Neural progenitor cell (in vitro differentiated cells): Measurements from ENCODE around the gene OR2B2. TPM values are rescaled to one million over a fixed set of nuclear protein-coding genes. Genes with fewer than 3 reads are reported as not detected.
A peak's percentile ranks its signal among the peaks of the same experiment; 100 is the strongest.

Experiments used
- DNase-seq: peaks from one replicate; pipeline ENCODE4 v3.0.0-alpha.2; 2016; ENCODE audit warnings: low spot score
- H2AFZ ChIP-seq: fragments of 200-600 bp; sonication (generic); replicated peaks from 2 replicates; pipeline ENCODE4 v1.6.1; 2016; ENCODE audit warnings: antibody characterized with exemption
- H3F3A ChIP-seq: fragments of 200-600 bp; sonication (generic); 2 replicates; pipeline ENCODE4 v1.6.1; 2016; ENCODE audit warnings: antibody characterized with exemption, low read depth
- H3K27ac ChIP-seq: fragments of 200-600 bp; sonication (generic); 2 replicates; pipeline ENCODE4 v1.5.1; 2016; ENCODE audit warnings: mild to moderate bottlenecking
- H3K27me3 ChIP-seq: fragments of 200-600 bp; sonication (generic); 2 replicates; pipeline ENCODE4 v1.6.1; 2016; ENCODE audit warnings: mild to moderate bottlenecking, moderate library complexity
- H3K36me3 ChIP-seq: fragments of 200-600 bp; sonication (generic); 2 replicates; pipeline ENCODE4 v1.5.1; 2016
- H3K4me1 ChIP-seq: fragments of 200-600 bp; sonication (generic); 2 replicates; pipeline ENCODE4 v1.6.1; 2016; ENCODE audit warnings: mixed run types
- H3K4me2 ChIP-seq: fragments of 200-600 bp; sonication (generic); 2 replicates; pipeline ENCODE4 v1.6.1; 2016
- H3K4me3 ChIP-seq: fragments of 200-600 bp; sonication (generic); 2 replicates; pipeline ENCODE4 v1.5.1; 2016
- H3K79me2 ChIP-seq: fragments of 200-600 bp; sonication (generic); 2 replicates; pipeline ENCODE4 v1.6.1; 2016; ENCODE audit warnings: low read depth
- H3K9ac ChIP-seq: fragments of 200-600 bp; sonication (generic); 2 replicates; pipeline ENCODE4 v1.6.1; 2016
- H3K9me3 ChIP-seq: fragments of 200-600 bp; sonication (generic); 2 replicates; pipeline ENCODE4 v1.5.1; 2016; ENCODE audit warnings: low read depth
- H4K20me1 ChIP-seq: fragments of 200-600 bp; sonication (generic); 2 replicates; pipeline ENCODE4 v1.6.1; 2016; ENCODE audit warnings: low read depth
- H3K27ac Mint-ChIP-seq: 3 replicates; pipeline ENCODE4 v1.8.0; 2021; ENCODE audit warnings: mixed read lengths
- H3K27me3 Mint-ChIP-seq: 2 replicates; pipeline ENCODE4 v1.8.0; 2022; ENCODE audit warnings: low read depth, mild to moderate bottlenecking, inconsistent platforms, moderate library complexity, mixed read lengths; ENCODE audit not compliant: insufficient read depth
- H3K36me3 Mint-ChIP-seq: 3 replicates; pipeline ENCODE4 v1.8.0; 2021; ENCODE audit warnings: mixed read lengths
- H3K4me1 Mint-ChIP-seq: 3 replicates; pipeline ENCODE4 v1.8.0; 2021; ENCODE audit warnings: mixed read lengths
- H3K4me3 Mint-ChIP-seq: 3 replicates; pipeline ENCODE4 v1.8.0; 2021; ENCODE audit warnings: mild to moderate bottlenecking, moderate library complexity, mixed read lengths
- H3K9me3 Mint-ChIP-seq: 3 replicates; pipeline ENCODE4 v1.8.0; 2020; ENCODE audit warnings: mixed read lengths
- EZH2 ChIP-seq: fragments of 200-600 bp; sonication (generic); IDR thresholded peaks from 2 replicates; pipeline ENCODE4 v1.6.1; 2017; ENCODE audit warnings: antibody characterized with exemption, mild to moderate bottlenecking, moderate library complexity
- EZH2phosphoT487 ChIP-seq: fragments of 200-600 bp; sonication (generic); IDR thresholded peaks from 2 replicates; pipeline ENCODE4 v1.6.1; 2017; ENCODE audit warnings: antibody characterized with exemption
- total RNA-seq: library from RNA; depleted of rRNA; stranded (reverse); fragments of >200 nt; gene quantifications from 2 replicates; pipeline ENCODE4 v1.2.3, GENCODE V29; 2015; ENCODE audit warnings: low replicate concordance
- TF ChIP-seq, protein P1 (sequence below): fragments of 200-600 bp; sonication (generic); IDR thresholded peaks from 2 replicates; pipeline ENCODE4 v1.5.1; 2017; ENCODE audit warnings: antibody characterized with exemption, mild to moderate bottlenecking

Gene OR2B2
- total RNA-seq, 1 donor from 2014 or later: not detected

DNA sequence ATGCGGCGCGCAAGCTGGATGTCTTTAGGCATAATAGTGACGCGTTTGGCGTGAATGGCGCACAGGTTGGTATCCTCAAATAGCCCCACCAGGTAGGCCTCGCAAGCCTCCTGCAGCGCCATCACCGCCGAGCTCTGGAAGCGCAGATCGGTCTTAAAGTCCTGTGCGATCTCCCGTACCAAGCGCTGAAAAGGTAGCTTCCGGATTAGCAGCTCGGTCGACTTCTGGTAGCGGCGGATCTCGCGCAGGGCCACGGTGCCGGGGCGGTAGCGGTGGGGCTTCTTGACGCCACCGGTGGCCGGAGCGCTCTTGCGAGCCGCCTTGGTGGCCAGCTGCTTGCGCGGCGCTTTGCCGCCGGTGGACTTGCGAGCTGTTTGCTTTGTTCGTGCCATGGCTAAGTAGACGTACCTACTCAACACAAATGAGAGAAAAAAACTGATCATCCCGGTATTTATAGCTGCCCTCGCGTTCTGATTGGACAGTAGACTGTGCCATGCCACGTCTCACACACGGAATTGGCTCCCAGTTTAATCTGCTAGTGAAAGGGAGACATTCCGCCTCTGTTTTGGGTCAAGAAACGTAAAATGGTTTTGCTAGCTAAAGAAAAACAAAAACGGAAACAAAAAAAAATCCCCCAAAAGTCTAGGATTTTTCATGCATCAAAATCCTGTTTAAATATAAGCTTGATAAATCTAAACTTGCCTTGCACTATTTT, 40.1 kb downstream of the OR2B2 start:
- peak; percentile 88 for DNase-seq
- Histone ChIP-seq H3F3A (peaks cover 52% of the 10 kb centered on the region), H3K27ac (peak overlapping the region; percentile 87), H3K36me3 (no peaks in the 10 kb centered on the region), H3K4me1 (peaks cover 15% of the 10 kb centered on the region), H4K20me1 (no peaks in the 10 kb centered on the region), H3K9me3 (no peaks in the 10 kb centered on the region), H3K4me2 (peak overlapping the region; percentile 83), H3K9ac (peak overlapping the region; percentile 53), H3K4me3 (peak overlapping the region; percentile 58), H2AFZ (no peak overlapping the region), H3K79me2 (no peaks in the 10 kb centered on the region), H3K27me3 (no peaks in the 10 kb centered on the region)
- H3K27me3 Mint-ChIP-seq: peaks cover 17% of the 10 kb centered on the region
- TF ChIP-seq, protein P1, sequence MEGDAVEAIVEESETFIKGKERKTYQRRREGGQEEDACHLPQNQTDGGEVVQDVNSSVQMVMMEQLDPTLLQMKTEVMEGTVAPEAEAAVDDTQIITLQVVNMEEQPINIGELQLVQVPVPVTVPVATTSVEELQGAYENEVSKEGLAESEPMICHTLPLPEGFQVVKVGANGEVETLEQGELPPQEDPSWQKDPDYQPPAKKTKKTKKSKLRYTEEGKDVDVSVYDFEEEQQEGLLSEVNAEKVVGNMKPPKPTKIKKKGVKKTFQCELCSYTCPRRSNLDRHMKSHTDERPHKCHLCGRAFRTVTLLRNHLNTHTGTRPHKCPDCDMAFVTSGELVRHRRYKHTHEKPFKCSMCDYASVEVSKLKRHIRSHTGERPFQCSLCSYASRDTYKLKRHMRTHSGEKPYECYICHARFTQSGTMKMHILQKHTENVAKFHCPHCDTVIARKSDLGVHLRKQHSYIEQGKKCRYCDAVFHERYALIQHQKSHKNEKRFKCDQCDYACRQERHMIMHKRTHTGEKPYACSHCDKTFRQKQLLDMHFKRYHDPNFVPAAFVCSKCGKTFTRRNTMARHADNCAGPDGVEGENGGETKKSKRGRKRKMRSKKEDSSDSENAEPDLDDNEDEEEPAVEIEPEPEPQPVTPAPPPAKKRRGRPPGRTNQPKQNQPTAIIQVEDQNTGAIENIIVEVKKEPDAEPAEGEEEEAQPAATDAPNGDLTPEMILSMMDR: peak; percentile 40
- no peak for TF ChIP-seq EZH2
- H3K4me3 Mint-ChIP-seq: peak overlapping the region; percentile 89
- peaks cover 37% of the 10 kb centered on the region for H3K4me1 Mint-ChIP-seq
- no peaks in the 10 kb centered on the region for H3K36me3 Mint-ChIP-seq
- peak overlapping the region; percentile 92 for H3K27ac Mint-ChIP-seq
- H3K9me3 Mint-ChIP-seq: peaks cover 21% of the 10 kb centered on the region

DNA sequence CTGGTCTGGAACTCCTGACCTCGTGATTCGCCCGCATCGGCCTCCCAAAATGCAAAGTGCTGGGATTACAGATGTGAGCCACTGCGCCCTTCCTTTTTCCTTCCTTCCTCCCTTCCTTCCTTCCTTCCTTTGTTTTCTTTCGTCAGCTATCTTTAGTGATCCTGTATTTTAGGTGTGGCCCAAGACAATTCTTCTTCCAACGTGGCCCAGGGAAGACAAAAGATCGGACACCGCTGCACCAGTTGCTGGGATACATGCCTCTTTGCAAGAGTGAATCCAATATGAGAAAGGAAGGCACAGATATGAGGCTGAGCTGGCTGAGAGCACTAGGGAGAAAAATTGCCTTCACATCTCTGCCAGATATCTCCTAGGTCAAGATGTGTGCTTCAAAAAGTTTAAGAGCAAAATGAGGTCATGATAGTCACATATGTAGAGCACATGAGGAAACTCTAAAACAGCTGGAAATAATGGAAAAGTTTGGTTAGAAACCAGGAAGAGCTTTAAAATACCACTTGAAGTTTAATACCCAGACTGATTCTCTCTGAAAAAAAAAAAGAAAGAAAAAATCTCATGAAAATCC, 41.8 kb downstream of the OR2B2 start:
- Histone ChIP-seq H3K36me3 (no peaks in the 10 kb centered on the region), H3K27me3 (no peaks in the 10 kb centered on the region), H3K9me3 (no peaks in the 10 kb centered on the region), H3K4me1 (peaks cover 15% of the 10 kb centered on the region), H3K9ac (no peak overlapping the region), H3K4me2 (peak overlapping the region; percentile 83), H3K27ac (peak overlapping the region; percentile 87), H2AFZ (no peak overlapping the region), H3K4me3 (no peak overlapping the region), H3K79me2 (no peaks in the 10 kb centered on the region), H4K20me1 (peaks cover 7% of the 10 kb centered on the region), H3F3A (peaks cover 69% of the 10 kb centered on the region)
- H3K4me3 Mint-ChIP-seq: peak overlapping the region; percentile 73
- no peak for TF ChIP-seq EZH2phosphoT487
- TF ChIP-seq EZH2: no peak
- TF ChIP-seq, protein P1: no peak
- H3K4me1 Mint-ChIP-seq: peaks cover 39% of the 10 kb centered on the region
- H3K27me3 Mint-ChIP-seq: peaks cover 19% of the 10 kb centered on the region
- DNase-seq: no peak
- no peaks in the 10 kb centered on the region for H3K36me3 Mint-ChIP-seq
- peaks cover 18% of the 10 kb centered on the region for H3K9me3 Mint-ChIP-seq
- H3K27ac Mint-ChIP-seq: peak overlapping the region; percentile 85

DNA sequence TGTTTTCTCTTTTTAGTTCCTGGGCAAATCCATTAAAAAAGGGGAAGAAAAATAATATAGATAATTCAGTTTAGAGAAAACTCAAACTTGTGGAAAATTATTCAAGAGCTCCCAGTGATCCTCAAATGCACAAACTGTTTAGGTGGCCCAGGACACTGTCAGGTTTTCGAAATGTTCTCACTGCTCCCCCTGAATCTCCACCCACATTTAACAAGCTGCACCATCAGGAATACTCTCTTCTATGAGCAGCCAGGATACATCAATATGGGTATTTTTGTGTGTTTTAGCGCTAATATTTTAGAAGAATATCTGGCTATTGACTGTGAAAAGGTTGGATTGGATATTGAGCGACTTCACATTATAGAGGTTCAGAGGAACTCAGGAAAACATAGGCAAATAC, 43.9 kb downstream of the OR2B2 start:
- no peak overlapping the region for H3K4me3 ChIP-seq
- no peak overlapping the region for H2AFZ ChIP-seq
- Mint-ChIP-seq H3K4me3 (peak overlapping the region; percentile 97), H3K4me1 (peaks cover 36% of the 10 kb centered on the region), H3K9me3 (peaks cover 22% of the 10 kb centered on the region), H3K27ac (peak overlapping the region; percentile 95), H3K27me3 (peaks cover 22% of the 10 kb centered on the region), H3K36me3 (peaks cover 6% of the 10 kb centered on the region)
- peak overlapping the region; percentile 83 for H3K27ac ChIP-seq
- H3K9ac ChIP-seq: no peak overlapping the region
- H3K4me1 ChIP-seq: peaks cover 9% of the 10 kb centered on the region
- TF ChIP-seq, protein P1: no peak
- TF ChIP-seq EZH2: no peak
- TF ChIP-seq EZH2phosphoT487: no peak
- H3K79me2 ChIP-seq: no peaks in the 10 kb centered on the region
- DNase-seq: no peak
- H3K27me3 ChIP-seq: no peaks in the 10 kb centered on the region
- peak overlapping the region; percentile 96 for H3K4me2 ChIP-seq
- peaks cover 7% of the 10 kb centered on the region for H4K20me1 ChIP-seq
- H3K9me3 ChIP-seq: no peaks in the 10 kb centered on the region
- H3F3A ChIP-seq: peaks cover 62% of the 10 kb centered on the region
- H3K36me3 ChIP-seq: no peaks in the 10 kb centered on the region
